BJ (cell line): ENCODE results near the gene SZT2. TPM values are rescaled to one million over a fixed set of nuclear protein-coding genes. Genes with fewer than 3 reads are reported as not detected.

ENCODE experiments used
- CTCF ChIA-PET: fragments of 350-600 bp; formaldehyde crosslinking; extraction: SDS; loops from one replicate; lab custom pipeline; 2021; ENCODE audit warnings: antibody characterized with exemption, inconsistent platforms; lab: Yijun Ruan, JAX
- POLR2A ChIA-PET: fragments of 300-600 bp; sonication (Branson Sonifier 250); formaldehyde crosslinking; extraction: SDS; loops from one replicate; lab custom pipeline; 2021; ENCODE audit warnings: antibody characterized with exemption; lab: Charles Lee
- DNase-seq: peaks from one replicate; pipeline ENCODE4 v3.0.0-alpha.2; 2011; ENCODE audit warnings: low read depth
- H3K27me3 ChIP-seq: 2 replicates; pipeline ENCODE4 v1.6.0; 2011; ENCODE audit warnings: low read length; ENCODE audit not compliant: control insufficient read depth, insufficient read depth
- H3K36me3 ChIP-seq: 2 replicates; pipeline ENCODE4 v1.5.1; 2011; ENCODE audit warnings: low read length; ENCODE audit not compliant: control insufficient read depth, insufficient read depth
- H3K4me3 ChIP-seq: 2 replicates; pipeline ENCODE4 v1.5.1; 2011; ENCODE audit warnings: low read depth, mild to moderate bottlenecking, control low read depth, low read length
- CTCF ChIP-seq: IDR thresholded peaks from 2 replicates; pipeline ENCODE4 v1.5.1; 2011; ENCODE audit warnings: low read depth, mild to moderate bottlenecking, control low read depth, inconsistent platforms, low read length, moderate library complexity; ENCODE audit not compliant: insufficient read depth
- polyA plus RNA-seq: library from polyadenylated mRNA; depleted of rRNA; stranded (reverse); fragments of >200 nt; gene quantifications from 2 replicates; pipeline ENCODE4 v1.2.3, GENCODE V29; 2011

The SZT2 gene
- polyA plus RNA-seq, 1 experiment = 12.1 TPM

GRCh38 chr1:43450251-43450941, 60.7 kb downstream of the SZT2 start:
- TF ChIP-seq CTCF = no peak
- H3K36me3 ChIP-seq = peaks cover 49% of the 10 kb centered on the region
- H3K4me3 ChIP-seq = no peak overlapping the region
- DNase-seq = no peak
- CTCF ChIA-PET = no interaction called here
- POLR2A ChIA-PET = no interaction called here
- H3K27me3 ChIP-seq = no peaks in the 10 kb centered on the region

GRCh38 chr1:43451157-43451591, 61.5 kb downstream of the SZT2 start:
- Histone ChIP-seq H3K27me3 (no peaks in the 10 kb centered on the region), H3K36me3 (peaks cover 45% of the 10 kb centered on the region), H3K4me3 (no peak overlapping the region)
- DNase-seq = no peak
- POLR2A ChIA-PET = no interaction called here
- no peak for TF ChIP-seq CTCF
- CTCF ChIA-PET = no interaction called here

- no peak for DNase-seq
- ChIA-PET CTCF (no interaction called here), POLR2A (no interaction called here)
- Histone ChIP-seq H3K4me3 (no peak overlapping the region), H3K27me3 (no peaks in the 10 kb centered on the region), H3K36me3 (peaks cover 38% of the 10 kb centered on the region)
- TF ChIP-seq CTCF = no peak
Measured at GRCh38 chr1:43451701-43452532, 62.2 kb downstream of the SZT2 start.

- CTCF ChIA-PET = no interaction called here
- Histone ChIP-seq H3K36me3 (peaks cover 28% of the 10 kb centered on the region), H3K27me3 (no peaks in the 10 kb centered on the region), H3K4me3 (peak overlapping the region; percentile 45)
- no peak for DNase-seq
- POLR2A ChIA-PET = no interaction called here
- TF ChIP-seq CTCF = no peak
Measured at GRCh38 chr1:43452789-43453441, 63.2 kb downstream of the SZT2 start.
